ENCODE results near the gene INPP5A. TPM values are rescaled to one million over a fixed set of nuclear protein-coding genes. Genes with fewer than 3 reads are reported as not detected.
A peak's percentile ranks its signal among the peaks of the same experiment; 100 is the strongest.
"Not testable (repeated sequence)": the region's sequence is repeated elsewhere in the genome, so short reads cannot be mapped to it uniquely, and the experiment has no call there.

INPP5A gene
- total RNA-seq, 2 experiments from 2014 or later, result 9.1 to 9.9 TPM

GRCh38 chr10:132770061-132771021, 232.8 kb downstream of the INPP5A start:
- ChIA-PET POLR2A (no interaction called here), CTCF (no interaction called here)
- no peak for DNase-seq
- Mint-ChIP-seq H3K36me3 (ENCODE audit: low read depth) (peaks cover 5% of the 10 kb centered on the region), H3K4me3 (no peak overlapping the region), H3K9me3 (peaks cover 10% of the 10 kb centered on the region), H3K27ac (no peak overlapping the region), H3K4me1 (no peaks in the 10 kb centered on the region), H3K27me3 (no peaks in the 10 kb centered on the region)

DNA sequence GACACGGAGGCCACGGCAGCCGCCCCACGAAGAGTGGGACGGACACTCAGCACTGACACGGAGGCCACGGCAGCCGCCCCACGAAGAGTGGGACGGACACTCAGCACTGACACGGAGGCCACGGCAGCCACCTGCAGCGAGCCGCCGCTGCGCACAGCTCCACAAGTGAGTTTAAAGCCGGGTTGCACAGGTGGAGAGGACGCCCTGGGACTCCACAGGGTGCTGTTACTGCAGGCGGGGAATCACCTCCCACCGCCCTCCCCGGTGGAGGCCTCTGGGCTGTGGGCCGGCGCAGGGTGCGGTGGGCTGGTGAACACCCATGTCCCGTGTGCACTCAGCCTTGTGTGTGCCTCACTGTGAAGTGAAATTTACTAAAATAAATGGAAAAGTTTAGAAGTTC, 235.2 kb downstream of the INPP5A start:
- H3K4me1 Mint-ChIP-seq; DNase-seq; H3K27ac Mint-ChIP-seq; POLR2A ChIA-PET; CTCF ChIA-PET; H3K27me3 Mint-ChIP-seq; H3K4me3 Mint-ChIP-seq; H3K36me3 Mint-ChIP-seq (ENCODE audit: low read depth): not testable (repeated sequence)
- peaks cover 10% of the 10 kb centered on the region for H3K9me3 Mint-ChIP-seq

DNA sequence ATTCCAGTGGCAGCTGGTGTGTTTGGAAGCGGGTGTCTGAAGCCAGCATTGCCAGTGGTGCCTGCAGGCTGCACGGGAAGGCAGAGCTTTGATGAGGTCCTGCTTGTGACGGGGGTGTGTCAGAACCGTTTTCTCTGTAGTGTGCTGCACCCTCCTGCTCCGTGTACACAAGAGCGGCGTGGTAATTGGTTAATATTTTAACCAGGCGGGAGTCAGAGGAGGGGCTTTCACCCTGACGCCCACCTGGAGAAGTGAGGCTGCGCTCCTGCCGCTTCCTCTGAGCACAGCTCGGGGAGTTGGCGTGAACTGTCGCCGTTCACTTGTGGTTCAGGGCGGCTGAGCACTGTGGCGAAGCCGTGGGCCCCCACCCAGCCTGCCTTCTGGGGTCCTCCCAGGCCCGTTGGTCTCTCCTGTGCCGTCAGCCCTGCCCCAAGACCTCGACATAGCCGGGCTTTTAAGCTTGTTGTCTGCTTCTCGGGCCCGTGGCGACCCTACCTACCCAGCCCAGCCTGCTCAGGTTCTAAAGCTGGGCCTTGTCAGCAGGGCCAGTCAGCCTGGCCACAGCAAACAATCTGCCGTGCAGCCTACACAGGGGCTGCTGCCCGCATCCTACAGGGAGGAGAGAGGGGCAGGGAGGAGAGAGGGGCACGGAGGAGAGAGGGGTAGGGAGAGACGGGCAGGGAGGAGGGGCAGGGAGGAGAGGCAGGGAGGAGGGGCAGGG, 236.8 kb downstream of the INPP5A start:
- H3K36me3 Mint-ChIP-seq (ENCODE audit: low read depth), result peaks cover 1% of the 10 kb centered on the region
- POLR2A ChIA-PET, result no interaction called here
- H3K4me3 Mint-ChIP-seq, result no peak overlapping the region
- CTCF ChIA-PET, result no interaction called here
- H3K27ac Mint-ChIP-seq, result no peak overlapping the region
- no peaks in the 10 kb centered on the region for H3K4me1 Mint-ChIP-seq
- DNase-seq, result no peak
- no peaks in the 10 kb centered on the region for H3K27me3 Mint-ChIP-seq
- H3K9me3 Mint-ChIP-seq, result peaks cover 10% of the 10 kb centered on the region

- Mint-ChIP-seq H3K27me3 (no peaks in the 10 kb centered on the region), H3K4me3 (no peak overlapping the region), H3K27ac (no peak overlapping the region), H3K36me3 (ENCODE audit: low read depth) (peaks cover 1% of the 10 kb centered on the region), H3K9me3 (peaks cover 10% of the 10 kb centered on the region), H3K4me1 (no peaks in the 10 kb centered on the region)
- POLR2A ChIA-PET, result no interaction called here
- CTCF ChIA-PET, result no interaction called here
- DNase-seq, result no peak
These were observed 237.6 kb downstream of the INPP5A start for GRCh38 chr10:132774902-132775863.

- ChIA-PET CTCF (no interaction called here), POLR2A (no interaction called here)
- Mint-ChIP-seq H3K27ac (no peak overlapping the region), H3K9me3 (peaks cover 8% of the 10 kb centered on the region), H3K4me1 (no peaks in the 10 kb centered on the region), H3K36me3 (ENCODE audit: low read depth) (peaks cover 2% of the 10 kb centered on the region), H3K4me3 (no peak overlapping the region), H3K27me3 (no peaks in the 10 kb centered on the region)
- DNase-seq, result no peak
These were observed 238.6 kb downstream of the INPP5A start for GRCh38 chr10:132776186-132776585.

DNA sequence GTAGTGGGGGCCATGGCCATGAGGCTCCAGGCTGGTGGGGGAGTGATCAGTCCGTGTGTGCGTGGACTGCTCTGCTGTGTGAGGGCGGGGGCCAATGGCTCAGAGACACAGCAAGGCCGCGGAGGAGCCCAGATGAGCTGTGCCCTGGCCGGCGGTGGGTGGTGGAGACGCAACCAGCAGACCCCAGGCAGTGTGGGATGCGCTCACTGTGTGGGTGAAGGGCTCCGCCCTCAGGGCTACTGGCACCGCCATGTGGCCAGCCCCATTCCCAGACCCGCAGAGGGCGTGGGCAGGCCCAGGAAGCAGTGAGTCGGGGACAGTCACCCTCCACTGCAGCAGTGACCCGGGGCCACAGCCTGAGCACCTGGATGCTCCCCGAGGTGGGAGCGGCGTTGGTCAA, 239.2 kb downstream of the INPP5A start:
- ChIA-PET POLR2A (no interaction called here), CTCF (no interaction called here)
- no peak for DNase-seq
- Mint-ChIP-seq H3K4me1 (no peaks in the 10 kb centered on the region), H3K27ac (no peak overlapping the region), H3K9me3 (peaks cover 8% of the 10 kb centered on the region), H3K27me3 (no peaks in the 10 kb centered on the region), H3K4me3 (no peak overlapping the region), H3K36me3 (ENCODE audit: low read depth) (peaks cover 4% of the 10 kb centered on the region)

DNA sequence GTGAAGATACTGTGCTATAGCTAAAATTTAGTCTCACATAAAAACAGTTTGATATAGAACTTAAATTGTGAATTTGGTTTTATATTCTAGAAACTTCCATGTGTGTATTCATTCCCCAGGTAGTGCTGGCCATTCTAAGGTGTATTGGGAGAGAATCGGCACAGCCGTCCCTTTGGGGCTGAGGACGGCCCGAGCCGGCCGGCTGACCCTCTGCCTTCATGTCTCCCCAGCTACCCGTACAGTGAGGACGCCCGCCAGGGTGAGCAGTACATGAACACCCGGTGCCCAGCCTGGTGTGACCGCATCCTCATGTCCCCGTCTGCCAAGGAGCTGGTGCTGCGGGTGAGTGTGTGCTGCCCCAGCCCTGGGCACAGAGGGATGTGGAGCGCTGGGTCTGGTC, 239.9 kb downstream of the INPP5A start:
- H3K27me3 Mint-ChIP-seq, result no peaks in the 10 kb centered on the region

DNA sequence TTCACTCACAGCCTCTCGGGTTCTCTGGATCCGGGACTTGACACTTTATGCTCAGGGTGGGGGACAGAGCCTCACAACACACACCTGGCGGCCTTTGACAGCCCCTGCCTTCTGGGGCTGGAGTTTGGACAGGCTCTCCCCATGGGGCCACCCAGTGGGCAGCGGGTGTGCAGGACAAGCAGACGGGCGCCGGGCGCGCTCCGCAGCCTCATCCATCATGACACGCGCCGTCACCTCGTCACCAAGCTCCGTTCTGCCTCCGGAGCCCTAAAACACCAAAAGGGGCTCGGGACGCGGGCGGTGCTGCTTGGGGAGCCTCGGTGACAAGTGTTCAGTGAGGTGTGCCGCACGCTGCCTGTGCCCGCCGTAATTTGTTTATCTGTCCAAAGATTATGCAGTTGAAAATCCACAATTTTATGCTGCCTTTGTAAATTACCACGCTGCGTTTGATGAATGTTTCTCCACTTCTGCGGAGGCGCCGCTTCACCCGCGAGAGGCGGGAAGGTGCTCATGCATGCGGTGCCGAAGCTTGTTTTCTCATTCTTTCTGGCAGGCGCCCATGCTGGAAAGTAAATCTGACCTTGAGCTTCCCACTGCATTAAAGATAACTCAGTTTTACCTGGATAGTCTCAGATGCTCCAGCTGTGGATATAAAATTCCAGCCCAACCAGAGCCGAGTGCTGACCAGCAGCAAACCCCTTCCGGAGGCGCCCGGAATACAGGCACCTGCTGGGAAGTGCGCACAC, 242.1 kb downstream of the INPP5A start:
- Mint-ChIP-seq H3K4me1 (no peaks in the 10 kb centered on the region), H3K4me3 (no peak overlapping the region), H3K36me3 (ENCODE audit: low read depth) (peaks cover 2% of the 10 kb centered on the region), H3K27ac (no peak overlapping the region), H3K27me3 (peaks cover 10% of the 10 kb centered on the region), H3K9me3 (no peaks in the 10 kb centered on the region)
- ChIA-PET POLR2A (no interaction called here), CTCF (no interaction called here)
- no peak for DNase-seq

More for the DNA sequence above, 239.9 kb downstream of the INPP5A start:
- ChIA-PET CTCF (no interaction called here), POLR2A (no interaction called here)
- peaks cover 4% of the 10 kb centered on the region for H3K36me3 Mint-ChIP-seq (ENCODE audit: low read depth)
- no peaks in the 10 kb centered on the region for H3K4me1 Mint-ChIP-seq
- H3K4me3 Mint-ChIP-seq, result no peak overlapping the region
- no peak for DNase-seq
- H3K9me3 Mint-ChIP-seq, result peaks cover 8% of the 10 kb centered on the region
- no peak overlapping the region for H3K27ac Mint-ChIP-seq

- peaks cover 2% of the 10 kb centered on the region for H3K36me3 Mint-ChIP-seq (ENCODE audit: low read depth)
- H3K9me3 Mint-ChIP-seq, result no peaks in the 10 kb centered on the region
- CTCF ChIA-PET, result no interaction called here
- H3K4me1 Mint-ChIP-seq, result no peaks in the 10 kb centered on the region
- POLR2A ChIA-PET, result no interaction called here
- no peak for DNase-seq
- H3K27me3 Mint-ChIP-seq, result peaks cover 10% of the 10 kb centered on the region
- no peak overlapping the region for H3K27ac Mint-ChIP-seq
- H3K4me3 Mint-ChIP-seq, result no peak overlapping the region
These were observed 242.8 kb downstream of the INPP5A start for GRCh38 chr10:132780356-132780755.

GRCh38 chr10:132781556-132781955, 244.0 kb downstream of the INPP5A start:
- no peak for DNase-seq
- peaks cover 12% of the 10 kb centered on the region for H3K27me3 Mint-ChIP-seq
- ChIA-PET POLR2A (no interaction called here), CTCF (no interaction called here)
- no peak overlapping the region for H3K27ac Mint-ChIP-seq
- H3K4me3 Mint-ChIP-seq, result no peak overlapping the region
- H3K4me1 Mint-ChIP-seq, result no peaks in the 10 kb centered on the region
- H3K36me3 Mint-ChIP-seq (ENCODE audit: low read depth), result peaks cover 2% of the 10 kb centered on the region
- H3K9me3 Mint-ChIP-seq, result no peaks in the 10 kb centered on the region

DNA sequence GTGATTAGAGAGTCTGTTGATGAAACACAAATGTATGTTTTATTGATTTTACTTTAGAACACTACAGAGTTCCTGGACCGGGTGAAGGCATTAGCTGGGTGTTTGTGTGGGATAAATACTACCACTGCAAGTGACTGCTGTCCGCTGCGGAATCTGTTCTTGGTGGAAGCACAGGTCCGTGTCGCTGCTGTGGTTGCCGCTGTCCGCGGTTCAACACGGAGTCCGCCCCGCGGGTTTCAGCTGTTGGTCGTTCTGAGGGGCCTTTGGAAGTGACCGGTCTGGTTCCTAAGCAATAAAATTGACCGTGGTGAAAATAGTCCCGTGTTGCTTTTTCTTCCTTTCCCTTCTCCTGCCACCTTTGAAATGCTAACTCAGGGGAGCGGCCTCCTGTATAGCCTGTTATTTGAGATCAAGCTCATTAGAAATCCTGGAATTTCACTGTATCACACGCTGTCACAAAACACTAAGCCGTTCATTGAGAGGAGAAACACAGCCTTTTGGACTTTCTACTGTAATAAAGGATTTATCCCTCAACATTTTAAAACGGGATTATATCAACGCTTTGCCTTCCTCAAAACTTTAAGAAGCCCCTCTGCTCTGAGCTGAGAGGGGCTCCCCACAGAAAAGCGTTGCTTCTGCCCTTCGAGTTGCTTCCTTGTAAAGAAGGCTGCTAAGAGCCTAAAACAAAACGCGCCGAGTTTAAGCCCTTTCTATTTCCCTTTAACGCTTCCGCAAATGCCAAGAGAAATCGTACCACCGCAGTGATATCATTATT, 245.8 kb downstream of the INPP5A start:
- peaks cover 12% of the 10 kb centered on the region for H3K27me3 Mint-ChIP-seq
- ChIA-PET POLR2A (no interaction called here), CTCF (no interaction called here)
- peak overlapping the region; percentile 40 for H3K4me3 Mint-ChIP-seq
- no peak for DNase-seq
- H3K36me3 Mint-ChIP-seq (ENCODE audit: low read depth), result peaks cover 2% of the 10 kb centered on the region
- H3K27ac Mint-ChIP-seq, result no peak overlapping the region
- no peaks in the 10 kb centered on the region for H3K9me3 Mint-ChIP-seq
- H3K4me1 Mint-ChIP-seq, result no peaks in the 10 kb centered on the region

Data from activated CD4-positive, alpha-beta T cell treated with anti-CD3 and anti-CD28 coated beads, Interleukin-2, amount 10 ng/mL, durations not matched to agents 7 days and 5 days (primary cell).